Measurements from ENCODE around the gene ERVK3-1. TPM values are rescaled to one million over a fixed set of nuclear protein-coding genes. Genes with fewer than 3 reads are reported as not detected.

Gene ERVK3-1
- total RNA-seq, 1 donor from 2014 or later: 36.2 TPM

- Mint-ChIP-seq H3K4me3 (ENCODE audit: unreplicated experiment) (no peak overlapping the region), H3K27ac (ENCODE audit: unreplicated experiment) (no peak overlapping the region), H3K36me3 (ENCODE audit: unreplicated experiment) (no peaks in the 10 kb centered on the region), H3K9me3 (ENCODE audit: unreplicated experiment) (no peaks in the 10 kb centered on the region), H3K4me1 (ENCODE audit: unreplicated experiment) (no peaks in the 10 kb centered on the region), H3K27me3 (ENCODE audit: unreplicated experiment) (no peaks in the 10 kb centered on the region)
- no peak for DNase-seq (ENCODE audit: extremely low spot score, unreplicated experiment)
- TF ChIP-seq CTCF (IDR thresholded peaks at IDR 0.05): no peak
Measured at GRCh38 chr19:58325311-58326022, 20.3 kb downstream of the ERVK3-1 start.

- no peak for DNase-seq (ENCODE audit: extremely low spot score, unreplicated experiment)
- H3K27ac Mint-ChIP-seq (ENCODE audit: unreplicated experiment): no peak overlapping the region
- no peaks in the 10 kb centered on the region for H3K36me3 Mint-ChIP-seq (ENCODE audit: unreplicated experiment)
- no peak for TF ChIP-seq CTCF (IDR thresholded peaks at IDR 0.05)
- no peak overlapping the region for H3K4me3 Mint-ChIP-seq (ENCODE audit: unreplicated experiment)
- no peaks in the 10 kb centered on the region for H3K4me1 Mint-ChIP-seq (ENCODE audit: unreplicated experiment)
- no peaks in the 10 kb centered on the region for H3K9me3 Mint-ChIP-seq (ENCODE audit: unreplicated experiment)
- H3K27me3 Mint-ChIP-seq (ENCODE audit: unreplicated experiment): no peaks in the 10 kb centered on the region
Measured at GRCh38 chr19:58326501-58326913, 21.3 kb downstream of the ERVK3-1 start.

- H3K36me3 Mint-ChIP-seq (ENCODE audit: unreplicated experiment): no peaks in the 10 kb centered on the region
- H3K27ac Mint-ChIP-seq (ENCODE audit: unreplicated experiment): no peak within 1 kb of the TSS
- DNase-seq (ENCODE audit: extremely low spot score, unreplicated experiment): peak; percentile 97
- no peak within 1 kb of the TSS for H3K4me3 Mint-ChIP-seq (ENCODE audit: unreplicated experiment)
- no peaks in the 10 kb centered on the region for H3K9me3 Mint-ChIP-seq (ENCODE audit: unreplicated experiment)
- no peaks in the 10 kb centered on the region for H3K4me1 Mint-ChIP-seq (ENCODE audit: unreplicated experiment)
- H3K27me3 Mint-ChIP-seq (ENCODE audit: unreplicated experiment): no peaks in the 10 kb centered on the region
- TF ChIP-seq CTCF (IDR thresholded peaks at IDR 0.05): no peak
Measured at GRCh38 chr19:58326914-58327726, 21.9 kb downstream of the ERVK3-1 start, which contains the start of gene ZSCAN22. Gene ZSCAN22 (plus strand): TSS chr19:58326994. CDS start chr19:58334803, 7,809 bp downstream.

- DNase-seq (ENCODE audit: extremely low spot score, unreplicated experiment): no peak
- Mint-ChIP-seq H3K36me3 (ENCODE audit: unreplicated experiment) (no peaks in the 10 kb centered on the region), H3K9me3 (ENCODE audit: unreplicated experiment) (no peaks in the 10 kb centered on the region), H3K27ac (ENCODE audit: unreplicated experiment) (no peak overlapping the region), H3K27me3 (ENCODE audit: unreplicated experiment) (no peaks in the 10 kb centered on the region), H3K4me1 (ENCODE audit: unreplicated experiment) (no peaks in the 10 kb centered on the region), H3K4me3 (ENCODE audit: unreplicated experiment) (no peak overlapping the region)
- peak; percentile 13 for TF ChIP-seq CTCF (IDR thresholded peaks at IDR 0.05)
Measured at GRCh38 chr19:58328999-58329398, 23.8 kb downstream of the ERVK3-1 start.

GRCh38 chr19:58330458-58330857 is 25.3 kb downstream of the ERVK3-1 start:
- Mint-ChIP-seq H3K27me3 (ENCODE audit: unreplicated experiment) (no peaks in the 10 kb centered on the region), H3K4me3 (ENCODE audit: unreplicated experiment) (no peak overlapping the region), H3K9me3 (ENCODE audit: unreplicated experiment) (no peaks in the 10 kb centered on the region), H3K4me1 (ENCODE audit: unreplicated experiment) (no peaks in the 10 kb centered on the region), H3K36me3 (ENCODE audit: unreplicated experiment) (peaks cover 3% of the 10 kb centered on the region), H3K27ac (ENCODE audit: unreplicated experiment) (no peak overlapping the region)
- TF ChIP-seq CTCF (IDR thresholded peaks at IDR 0.05): no peak
- no peak for DNase-seq (ENCODE audit: extremely low spot score, unreplicated experiment)

Data from osteocyte (in vitro differentiated cells).